Liver (tissue), 9 donors: ENCODE data around the gene NEUROD1. TPM values are rescaled to one million over a fixed set of nuclear protein-coding genes. Genes with fewer than 3 reads are reported as not detected.

ENCODE experiments used
- DNase-seq: peaks from one replicate; pipeline ENCODE4 v3.0.0-alpha.2; 2017; ENCODE audit warnings: low spot score
- H3K27ac ChIP-seq, 2 donors: one replicate each; pipeline ENCODE4 v1.7.0; 2013; ENCODE audit warnings: inconsistent platforms in 2 of 2, low read length in 2 of 2, control low read depth in 1 of 2, low read depth in 1 of 2, mild to moderate bottlenecking in 1 of 2
- H3K27me3 ChIP-seq, 4 donors: one replicate each; pipeline versions ENCODE4 v1.6.1 to v1.7.0; 2013; ENCODE audit warnings: low read length in 3 of 4, inconsistent platforms in 1 of 4, mild to moderate bottlenecking in 1 of 4, moderate library complexity in 1 of 4; ENCODE audit not compliant: control insufficient read depth in 4 of 4, insufficient read depth in 4 of 4
- H3K36me3 ChIP-seq, 4 donors: one replicate each; pipeline versions ENCODE4 v1.6.1 to v1.7.0; 2013; ENCODE audit warnings: low read length in 3 of 4, mild to moderate bottlenecking in 3 of 4, low read depth in 1 of 4, moderate library complexity in 1 of 4; ENCODE audit not compliant: control insufficient read depth in 4 of 4, insufficient read depth in 3 of 4
- H3K4me1 ChIP-seq, 4 donors: one replicate each; pipeline versions ENCODE4 v1.6.1 to v1.7.0; 2013; ENCODE audit warnings: low read length in 3 of 4, mild to moderate bottlenecking in 3 of 4, moderate library complexity in 1 of 4; ENCODE audit not compliant: control insufficient read depth in 4 of 4, insufficient read depth in 4 of 4
- H3K4me3 ChIP-seq, 3 donors: one replicate each; pipeline versions ENCODE4 v1.6.1 to v1.7.0; 2013; ENCODE audit warnings: low read length in 3 of 3, control low read depth in 1 of 3, low read depth in 1 of 3, mild to moderate bottlenecking in 1 of 3
- H3K9ac ChIP-seq, 2 donors: one replicate each; pipeline ENCODE4 v1.7.0; 2013; ENCODE audit warnings: low read length in 2 of 2, mild to moderate bottlenecking in 2 of 2, moderate library complexity in 2 of 2, control low read depth in 1 of 2, low read depth in 1 of 2
- H3K9me3 ChIP-seq, 4 donors: one replicate each; pipeline versions ENCODE4 v1.6.1 to v1.7.0; 2013; ENCODE audit warnings: low read length in 3 of 4; ENCODE audit not compliant: control insufficient read depth in 4 of 4
- ATF3 ChIP-seq: IDR thresholded peaks from 2 replicates; pipeline ENCODE4 v1.6.1; 2016; ENCODE audit warnings: antibody characterized with exemption
- CTCF ChIP-seq: fragments of 150-350 bp; IDR thresholded peaks from 2 replicates; pipeline ENCODE4 v1.5.1; 2017; ENCODE audit warnings: improper control_type of control experiment, low read depth, low read length; ENCODE audit not compliant: missing input control
- EGR1 ChIP-seq, 2 donors: IDR thresholded peaks; 2 replicates each; pipeline ENCODE4 v1.6.1; 2016 to 2018; ENCODE audit warnings: antibody characterized with exemption in 2 of 2, low read depth in 2 of 2
- HNF4A ChIP-seq, 2 donors: conservative IDR thresholded peaks; 2 replicates each; pipeline ENCODE4 v1.6.1; 2016; ENCODE audit warnings: antibody characterized with exemption in 2 of 2, mild to moderate bottlenecking in 2 of 2
- HNF4G ChIP-seq: IDR thresholded peaks from 2 replicates; pipeline ENCODE4 v1.6.1; 2016; ENCODE audit warnings: antibody characterized with exemption
- JUND ChIP-seq, 2 donors: IDR thresholded peaks; 2 replicates each; pipeline ENCODE4 v1.6.1; 2016; ENCODE audit warnings: antibody characterized with exemption in 2 of 2
- MAX ChIP-seq: IDR thresholded peaks from 2 replicates; pipeline ENCODE4 v1.6.1; 2016; ENCODE audit warnings: antibody characterized with exemption
- RAD21 ChIP-seq, 2 donors: IDR thresholded peaks; 2 replicates each; pipeline ENCODE4 v1.6.1; 2016; ENCODE audit warnings: antibody characterized with exemption in 2 of 2, mild to moderate bottlenecking in 2 of 2
- REST ChIP-seq: IDR thresholded peaks from 2 replicates; pipeline ENCODE4 v1.6.1; 2016; ENCODE audit warnings: antibody characterized with exemption, mild to moderate bottlenecking
- RXRA ChIP-seq, 2 donors: IDR thresholded peaks; 2 replicates each; pipeline ENCODE4 v1.6.1; 2017 to 2018; ENCODE audit warnings: antibody characterized with exemption in 2 of 2, mild to moderate bottlenecking in 1 of 2
- SP1 ChIP-seq: IDR thresholded peaks from 2 replicates; pipeline ENCODE4 v1.6.1; 2018; ENCODE audit warnings: antibody characterized with exemption, mild to moderate bottlenecking
- YY1 ChIP-seq: IDR thresholded peaks from 2 replicates; pipeline ENCODE4 v1.6.1; 2016; ENCODE audit warnings: antibody characterized with exemption, mild to moderate bottlenecking
- ZBTB33 ChIP-seq: IDR thresholded peaks from 2 replicates; pipeline ENCODE4 v1.6.1; 2016; ENCODE audit warnings: antibody characterized with exemption
- WGBS: extraction: QIAGEN DNeasy Blood & Tissue Kit; methylation state at CpG from one replicate; pipeline ENCODE4 v1.1.7; 2013; 5-methylcytosine and 5-hydroxymethylcytosine counted together
- polyA plus RNA-seq, 2 donors: library from polyadenylated mRNA; stranded (reverse) in 1 of 2; unstranded in 1 of 2; fragments of 200-250 nt in 1 of 2; fragments of >200 nt in 1 of 2; fragmentation: Nextera tagmentation in 1 of 2; extraction: Ambion mirVana in 1 of 2; gene quantifications; one replicate each; pipeline versions ENCODE4 v1.2.1 to v1.2.3, GENCODE V29; 2013 to 2015
- total RNA-seq, 2 donors: library from RNA; depleted of rRNA; stranded (reverse); fragments of >200 nt; gene quantifications; one replicate each; pipeline ENCODE4 v1.2.3, GENCODE V29; 2014
- donor health status: healthy.
- donor health status: healthy.
- donor health status: healthy.
- donor health status: healthy.
- donor health status: healthy.

The NEUROD1 gene
- total and polyA plus RNA-seq, 4 donors, result not detected

- Histone ChIP-seq H3K4me1 (no peaks in the 10 kb centered on the region), H3K9ac (no peak overlapping the region), H3K4me3 (no peak overlapping the region), H3K27ac (no peak overlapping the region), H3K9me3 (no peaks in the 10 kb centered on the region), H3K36me3 (no peaks in the 10 kb centered on the region), H3K27me3 (no peaks in the 10 kb centered on the region)
- no peak for DNase-seq
- TF ChIP-seq HNF4G, result no peak
- TF ChIP-seq RXRA (IDR thresholded peaks at IDR 0.05), result no peak
- no peak for TF ChIP-seq ATF3
- TF ChIP-seq JUND (IDR thresholded peaks at IDR 0.05), result no peak
- TF ChIP-seq SP1, result no peak
- TF ChIP-seq HNF4A (conservative IDR thresholded peaks at IDR 0.05), result no peak
- 90% methylated on average over 4 of the region's 4 CpGs for WGBS
Measured at GRCh38 chr2:181632733-181633401, 47.5 kb downstream of the NEUROD1 start.

- Histone ChIP-seq H3K9me3 (no peaks in the 10 kb centered on the region), H3K36me3 (no peaks in the 10 kb centered on the region), H3K9ac (no peak overlapping the region), H3K4me1 (no peaks in the 10 kb centered on the region), H3K4me3 (no peak overlapping the region), H3K27me3 (peaks cover 0 to 4% (median 0%) of the 10 kb centered on the region in 4 donors), H3K27ac (no peak overlapping the region)
- TF ChIP-seq ZBTB33, result no peak
- no peak for DNase-seq
- 89% methylated on average over 3 of the region's 3 CpGs for WGBS
Measured at GRCh38 chr2:181628590-181629585, 51.4 kb downstream of the NEUROD1 start.

GRCh38 chr2:181627545-181627944 is 52.8 kb downstream of the NEUROD1 start:
- 85% methylated on average over 3 of the region's 3 CpGs for WGBS
- H3K4me3 ChIP-seq, result no peak overlapping the region
- DNase-seq, result no peak
- H3K27me3 ChIP-seq, result peaks cover 0 to 4% (median 0%) of the 10 kb centered on the region in 4 donors
- H3K9ac ChIP-seq, result no peak overlapping the region
- no peaks in the 10 kb centered on the region for H3K4me1 ChIP-seq
- H3K36me3 ChIP-seq, result no peaks in the 10 kb centered on the region
- TF ChIP-seq RAD21 (IDR thresholded peaks at IDR 0.05) (no peak), MAX (no peak), REST (no peak), YY1 (no peak), EGR1 (IDR thresholded peaks at IDR 0.05; ENCODE audit: low read depth in 2 of 2) (no peak), RXRA (IDR thresholded peaks at IDR 0.05) (no peak), JUND (IDR thresholded peaks at IDR 0.05) (no peak), CTCF (no peak), ATF3 (no peak), HNF4G (no peak)
- H3K27ac ChIP-seq, result no peak overlapping the region
- H3K9me3 ChIP-seq, result no peaks in the 10 kb centered on the region
